Omental fat pad (tissue), 4 donors: ENCODE measurements around the gene LIM2. TPM values are rescaled to one million over a fixed set of nuclear protein-coding genes. Genes with fewer than 3 reads are reported as not detected.
"Not testable (repeated sequence)": the region's sequence is repeated elsewhere in the genome, so short reads cannot be mapped to it uniquely, and the experiment has no call there.

Experiments used
- ATAC-seq: fragments of 150-250 bp; one replicate; pipeline ENCODE4 v1.9.1; 2016; ENCODE audit warnings: mild to moderate bottlenecking, moderate library complexity; ENCODE audit not compliant: low FRiP score
- DNase-seq: peaks from one replicate; pipeline ENCODE4 v3.0.0-alpha.2; 2019; ENCODE audit warnings: low spot score
- CTCF ChIP-seq, 3 donors: fragments of 450-650 bp; IDR thresholded peaks; one replicate each; pipeline ENCODE4 v1.5.1; 2016 to 2017; ENCODE audit warnings: antibody characterized with exemption in 3 of 3, mild to moderate bottlenecking in 3 of 3, moderate library complexity in 2 of 3
- total RNA-seq, 4 donors: library from RNA; depleted of rRNA; stranded (reverse); fragments of >200 nt; gene quantifications; one replicate each; pipeline ENCODE4 v1.1.0, GENCODE V29; 2016

Gene LIM2
- total RNA-seq, 4 donors from 2014 or later = not detected

- peak in 1 of 3 donors; percentile 83 for TF ChIP-seq CTCF (IDR thresholded peaks at IDR 0.05)
- peak; percentile 92 for DNase-seq
- ATAC-seq = peak; percentile 73
These were observed 34.3 kb upstream of the LIM2 start for GRCh38 chr19:51422053-51422448.

GRCh38 chr19:51421229-51422052, 33.7 kb upstream of the LIM2 start:
- no peak for ATAC-seq
- no peak for TF ChIP-seq CTCF (IDR thresholded peaks at IDR 0.05)
- no peak for DNase-seq

DNA sequence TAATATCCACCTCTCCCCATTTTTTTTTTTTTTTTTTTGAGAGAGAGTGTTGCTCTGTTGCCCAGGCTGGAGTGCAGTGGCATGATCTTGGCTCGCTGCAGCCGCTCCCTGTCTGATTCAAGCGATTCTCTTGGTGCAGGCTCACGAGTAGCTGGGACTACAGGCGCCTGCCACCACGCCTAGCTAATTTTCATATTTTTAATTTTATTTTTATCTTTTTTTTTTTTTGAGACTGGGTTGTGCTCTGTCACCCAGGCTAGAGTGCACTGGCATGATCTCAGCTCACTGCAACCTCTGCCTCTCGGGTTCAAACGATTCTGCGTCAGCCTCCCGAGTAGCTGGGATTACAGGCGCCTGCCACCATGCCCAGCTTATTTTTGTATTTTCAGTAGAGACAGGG, 32.7 kb upstream of the LIM2 start:
- ATAC-seq, DNase-seq: not testable (repeated sequence)

DNA sequence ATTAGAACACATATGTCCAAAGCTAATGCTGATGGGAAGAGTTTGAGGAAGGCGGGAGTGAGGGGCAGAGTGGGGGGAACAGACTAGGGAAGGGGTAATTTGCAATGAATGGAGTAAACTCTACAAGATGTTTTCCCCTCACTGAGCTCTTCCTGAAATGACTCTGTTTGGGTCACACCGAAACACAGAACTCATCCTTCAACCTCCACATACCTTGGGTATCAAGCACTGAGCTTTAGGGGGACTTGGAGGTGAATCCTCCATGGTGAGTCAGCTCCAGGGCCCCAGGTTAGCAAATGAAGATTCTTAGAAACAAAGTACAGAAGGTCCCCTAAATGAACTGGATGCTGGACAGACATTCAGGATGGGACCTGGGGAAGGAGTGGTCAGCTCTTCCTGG, 30.9 kb upstream of the LIM2 start:
- ATAC-seq (no peak), DNase-seq (no peak)
- no peak for TF ChIP-seq CTCF (IDR thresholded peaks at IDR 0.05)

- ATAC-seq (no peak), DNase-seq (no peak)
- no peak for TF ChIP-seq CTCF (IDR thresholded peaks at IDR 0.05)
These were observed 30.0 kb upstream of the LIM2 start for GRCh38 chr19:51417810-51418157.

DNA sequence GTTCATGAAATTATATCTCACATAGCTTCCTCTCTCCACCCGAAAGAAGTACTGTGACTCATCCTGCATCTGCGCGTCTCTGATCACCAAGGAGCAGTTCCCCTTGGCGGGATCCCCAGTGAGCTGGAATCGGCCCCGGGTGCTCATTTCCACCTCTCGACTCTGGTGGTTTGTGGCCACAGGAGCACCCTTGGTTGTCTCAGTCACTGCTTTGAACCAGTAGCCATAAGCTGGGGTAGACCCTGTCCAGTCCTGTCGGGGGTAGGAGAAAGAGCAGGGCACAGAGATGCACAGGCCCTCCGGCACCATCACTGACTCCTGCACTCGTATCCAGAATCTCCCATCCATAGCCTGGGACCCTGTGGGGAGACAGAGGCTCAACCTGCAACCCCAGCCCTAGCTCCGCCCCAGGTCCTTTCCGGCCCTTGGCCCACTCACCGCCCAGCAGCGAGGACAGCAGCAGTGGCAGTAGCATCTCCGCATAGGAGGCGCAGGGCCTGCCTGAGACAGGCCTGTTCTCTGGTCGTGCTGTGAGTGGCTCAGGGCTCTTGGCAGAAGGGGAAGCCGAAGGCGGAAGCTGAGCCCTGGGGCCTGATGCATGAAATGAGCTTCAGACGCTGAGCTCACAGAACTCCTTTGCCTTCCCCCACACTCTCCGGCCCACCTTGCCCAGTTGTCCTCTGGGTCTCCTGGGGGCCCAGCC, 29.5 kb upstream of the LIM2 start, which contains the start of gene SIGLEC10:
TSS of gene SIGLEC10 (minus strand) at position 536 of the 703 bp plus-strand sequence. CDS start at position 475, 61 bp downstream.
- ATAC-seq = no peak
- DNase-seq = no peak
- TF ChIP-seq CTCF (IDR thresholded peaks at IDR 0.05) = no peak

GRCh38 chr19:51416422-51416821, 28.6 kb upstream of the LIM2 start:
- DNase-seq, ATAC-seq: not testable (repeated sequence)

- TF ChIP-seq CTCF (IDR thresholded peaks at IDR 0.05) = no peak
- DNase-seq (no peak), ATAC-seq (no peak)
These were observed 27.4 kb upstream of the LIM2 start for GRCh38 chr19:51415187-51415586.
